NCI-H1436 treated with DMSO at 0.1 percent for 48 hours (cell line): Measurements from ENCODE around the gene PREP.

Experiments used
- DNase-seq: peaks from one replicate; lab custom pipeline; 2025; lab: John Stamatoyannopoulos, UW

PREP gene

GRCh38 chr6:105391705-105392104 is 11.2 kb downstream of the PREP start:
- no peak for DNase-seq

GRCh38 chr6:105389543-105389942 is 13.3 kb downstream of the PREP start:
- DNase-seq: no peak

- no peak for DNase-seq
These were observed 14.5 kb downstream of the PREP start for GRCh38 chr6:105388392-105388791.

- DNase-seq: no peak
These were observed 18.9 kb downstream of the PREP start for GRCh38 chr6:105384004-105384403.

GRCh38 chr6:105382958-105383357 is 19.9 kb downstream of the PREP start:
- DNase-seq: no peak

- DNase-seq: no peak
These were observed 20.4 kb downstream of the PREP start for GRCh38 chr6:105382496-105382895.

- DNase-seq: no peak
These were observed 22.2 kb downstream of the PREP start for GRCh38 chr6:105380634-105381033.

GRCh38 chr6:105375797-105376196 is 27.1 kb downstream of the PREP start:
- no peak for DNase-seq

GRCh38 chr6:105374010-105374420 is 28.9 kb downstream of the PREP start:
- no peak for DNase-seq

GRCh38 chr6:105373481-105373880 is 29.4 kb downstream of the PREP start:
- no peak for DNase-seq

GRCh38 chr6:105372849-105373182 is 30.1 kb downstream of the PREP start:
- DNase-seq: no peak

GRCh38 chr6:105372142-105372848 is 30.6 kb downstream of the PREP start:
- no peak for DNase-seq

GRCh38 chr6:105370351-105370750 is 32.5 kb downstream of the PREP start:
- no peak for DNase-seq

GRCh38 chr6:105369145-105369544 is 33.7 kb downstream of the PREP start:
- DNase-seq: no peak

- no peak for DNase-seq
These were observed 38.6 kb downstream of the PREP start for GRCh38 chr6:105364243-105364642.

GRCh38 chr6:105363100-105363754 is 39.7 kb downstream of the PREP start:
- no peak for DNase-seq

GRCh38 chr6:105359419-105360370 is 43.2 kb downstream of the PREP start:
- no peak for DNase-seq

- no peak for DNase-seq
These were observed 45.7 kb downstream of the PREP start for GRCh38 chr6:105357165-105357564.

GRCh38 chr6:105352037-105352617 is 50.8 kb downstream of the PREP start:
- no peak for DNase-seq

- DNase-seq: no peak
These were observed 54.0 kb downstream of the PREP start for GRCh38 chr6:105348897-105349296.

GRCh38 chr6:105346052-105346451 is 56.8 kb downstream of the PREP start:
- no peak for DNase-seq

- DNase-seq: no peak
These were observed 57.4 kb downstream of the PREP start for GRCh38 chr6:105345506-105345905.
